ENCODE data around the gene DAGLA. TPM values are rescaled to one million over a fixed set of nuclear protein-coding genes. Genes with fewer than 3 reads are reported as not detected.

DAGLA gene
- total RNA-seq, 1 experiment from 2014 or later: 4.5 TPM

DNA sequence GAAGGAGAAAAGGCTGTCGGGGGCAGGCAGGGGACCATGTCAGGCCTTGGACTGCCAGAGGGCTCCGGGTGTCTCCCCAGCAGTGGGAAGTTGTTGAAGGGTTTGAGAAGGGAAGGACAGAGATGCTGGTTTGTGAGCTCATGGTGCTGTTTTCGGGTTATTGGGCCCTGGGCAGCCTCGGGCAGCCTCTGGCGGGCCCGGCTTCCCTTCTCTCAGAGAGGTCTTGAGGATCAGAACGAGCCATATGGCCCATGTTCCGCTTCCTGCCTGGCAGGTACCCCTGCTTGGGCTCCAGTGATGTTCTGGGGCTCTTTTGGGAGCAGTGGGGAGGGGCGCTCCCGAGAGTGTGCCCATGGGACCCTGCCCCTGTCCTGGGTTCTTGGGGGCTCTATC, 82.0 kb downstream of the DAGLA start:
- H3T11ph ChIP-seq (ENCODE audit: low read length): no peak overlapping the region
- H4K5ac ChIP-seq (ENCODE audit: insufficient read length, low read depth, low read length): no peak overlapping the region
- no peaks in the 10 kb centered on the region for H3K27me3 ChIP-seq (ENCODE audit: insufficient read depth, low read length)
- H3K56ac ChIP-seq (ENCODE audit: insufficient read length, low read depth, low read length): no peak overlapping the region
- no peaks in the 10 kb centered on the region for H3K79me1 ChIP-seq (ENCODE audit: insufficient read depth, low read depth, low read length, poor library complexity, severe bottlenecking)
- H3K14ac ChIP-seq (ENCODE audit: insufficient read depth, low read length): no peak overlapping the region
- no peak overlapping the region for H3K27ac ChIP-seq (ENCODE audit: insufficient read length, low read depth, low read length)
- H2AFZ ChIP-seq (ENCODE audit: low read length): no peak overlapping the region
- H3K9ac ChIP-seq (ENCODE audit: extremely low read depth, insufficient read length, low read length): no peak overlapping the region
- no peak overlapping the region for H3K4me3 Mint-ChIP-seq
- H3K4me1 ChIP-seq (ENCODE audit: insufficient read depth, low read length): no peaks in the 10 kb centered on the region; the same call in 1 of the 2 replicates
- H3K27me3 Mint-ChIP-seq (ENCODE audit: low read depth): no peaks in the 10 kb centered on the region
- peaks cover 30 to 48% of the 10 kb centered on the region in 2 experiments for H3K4me1 Mint-ChIP-seq
- H2BK15ac ChIP-seq (ENCODE audit: low read depth, low read length): no peak overlapping the region
- no peak overlapping the region for H2BK120ac ChIP-seq (ENCODE audit: low read depth, low read length, poor library complexity, severe bottlenecking)
- H2AK5ac ChIP-seq (ENCODE audit: insufficient read length, low read length): no peak overlapping the region
- no peaks in the 10 kb centered on the region for H4K20me1 ChIP-seq (ENCODE audit: control insufficient read depth, insufficient read depth, insufficient read length)
- H4K91ac ChIP-seq (ENCODE audit: insufficient read length, low read depth, low read length): no peak overlapping the region
- H3K23ac ChIP-seq (ENCODE audit: insufficient read length, low read depth, low read length): no peak overlapping the region
- WGBS (ENCODE audit: extremely low coverage, insufficient read length, low lambda C conversion rate): no CpG with 5 or more reads among the region's 10 CpGs
- H3K18ac ChIP-seq (ENCODE audit: insufficient read length, low read depth, low read length): no peak overlapping the region
- H2BK5ac ChIP-seq (ENCODE audit: insufficient read length, low read length): no peak overlapping the region
- no peak overlapping the region for H2BK12ac ChIP-seq (ENCODE audit: insufficient read length, low read depth, low read length)
- no peak overlapping the region for H3K4me2 ChIP-seq (ENCODE audit: insufficient read depth, insufficient read length, low read length)
- no peak overlapping the region for H4K8ac ChIP-seq (replicated peaks; ENCODE audit: insufficient read length, low read depth, low read length)
- H3K36me3 Mint-ChIP-seq (ENCODE audit: insufficient read depth in 1 of 3, low read depth in 3 of 3): no peaks in the 10 kb centered on the region
- peak overlapping the region in 2 of 3 experiments; percentile 19 to 60; a peak in 2 of 7 replicates for H3K27ac Mint-ChIP-seq
- no peak overlapping the region for H2BK20ac ChIP-seq (ENCODE audit: low read depth, low read length, poor library complexity, severe bottlenecking)
- H3K9me3 Mint-ChIP-seq: no peaks in the 10 kb centered on the region
- TF ChIP-seq, protein P1, sequence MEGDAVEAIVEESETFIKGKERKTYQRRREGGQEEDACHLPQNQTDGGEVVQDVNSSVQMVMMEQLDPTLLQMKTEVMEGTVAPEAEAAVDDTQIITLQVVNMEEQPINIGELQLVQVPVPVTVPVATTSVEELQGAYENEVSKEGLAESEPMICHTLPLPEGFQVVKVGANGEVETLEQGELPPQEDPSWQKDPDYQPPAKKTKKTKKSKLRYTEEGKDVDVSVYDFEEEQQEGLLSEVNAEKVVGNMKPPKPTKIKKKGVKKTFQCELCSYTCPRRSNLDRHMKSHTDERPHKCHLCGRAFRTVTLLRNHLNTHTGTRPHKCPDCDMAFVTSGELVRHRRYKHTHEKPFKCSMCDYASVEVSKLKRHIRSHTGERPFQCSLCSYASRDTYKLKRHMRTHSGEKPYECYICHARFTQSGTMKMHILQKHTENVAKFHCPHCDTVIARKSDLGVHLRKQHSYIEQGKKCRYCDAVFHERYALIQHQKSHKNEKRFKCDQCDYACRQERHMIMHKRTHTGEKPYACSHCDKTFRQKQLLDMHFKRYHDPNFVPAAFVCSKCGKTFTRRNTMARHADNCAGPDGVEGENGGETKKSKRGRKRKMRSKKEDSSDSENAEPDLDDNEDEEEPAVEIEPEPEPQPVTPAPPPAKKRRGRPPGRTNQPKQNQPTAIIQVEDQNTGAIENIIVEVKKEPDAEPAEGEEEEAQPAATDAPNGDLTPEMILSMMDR (conservative IDR thresholded peaks at IDR 0.05): no peak
- no peaks in the 10 kb centered on the region for H3K79me2 ChIP-seq (ENCODE audit: insufficient read depth, low read length)
- no peak for DNase-seq
- no peaks in the 10 kb centered on the region for H3K23me2 ChIP-seq (ENCODE audit: insufficient read length, low read depth, low read length, poor library complexity, severe bottlenecking)
- no peak overlapping the region for H3K4ac ChIP-seq (ENCODE audit: low read depth, low read length)
- no peaks in the 10 kb centered on the region for H3K9me3 ChIP-seq (ENCODE audit: control insufficient read depth, low read depth, low read length)

All from H9 (cell line).